NT2/D1 (cell line): ENCODE data around the gene MERTK.

Experiments used
- SUZ12 ChIP-seq: IDR thresholded peaks from 2 replicates; pipeline ENCODE4 v1.6.1; 2011; ENCODE audit not compliant: insufficient read length, insufficient read depth; ENCODE audit errors: extremely low read depth
- YY1 ChIP-seq: IDR thresholded peaks from 2 replicates; pipeline ENCODE4 v1.6.1; 2011; ENCODE audit not compliant: insufficient read length, insufficient read depth
- ZNF274 ChIP-seq: IDR thresholded peaks from 2 replicates; pipeline ENCODE4 v1.6.1; 2011; ENCODE audit warnings: mild to moderate bottlenecking, low read depth, low read length

DNA sequence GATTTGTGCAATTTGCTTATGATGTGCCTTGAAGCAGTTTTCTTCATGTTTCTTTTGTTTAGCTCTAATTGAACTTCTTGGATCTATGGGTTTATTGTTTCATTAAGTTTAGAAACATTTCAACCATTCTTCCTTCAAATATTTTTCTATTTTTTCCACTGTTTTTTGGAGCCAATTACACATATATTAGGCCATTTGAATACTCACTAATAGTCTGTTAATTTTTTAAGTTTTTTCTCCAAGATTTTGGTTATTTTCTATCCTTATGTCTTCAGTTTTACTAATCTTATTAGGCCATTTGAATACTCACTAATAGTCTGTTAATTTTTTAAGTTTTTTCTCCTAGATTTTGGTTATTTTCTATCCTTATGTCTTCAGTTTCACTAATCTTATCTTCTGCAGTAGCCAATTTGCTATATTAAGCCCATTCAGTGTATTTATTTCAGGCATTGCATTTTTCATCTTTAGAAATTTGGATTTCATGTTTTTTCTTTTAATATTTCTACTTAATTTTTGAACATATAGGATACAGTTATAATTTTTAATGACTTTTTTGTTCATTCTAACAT is 147.1 kb downstream of the MERTK start:
- no peak for TF ChIP-seq ZNF274
- no peak for TF ChIP-seq YY1
- no peak for TF ChIP-seq SUZ12
